Mesendoderm (in vitro differentiated cells): ENCODE data around the gene PLCG2.

ENCODE experiments used
- DNase-seq: peaks from one replicate; pipeline ENCODE4 v3.0.0; 2013
- H2AK5ac ChIP-seq: 2 replicates; pipeline ENCODE4 v1.6.1; 2013; ENCODE audit warnings: low read length, inconsistent platforms
- H2BK120ac ChIP-seq: 2 replicates; pipeline ENCODE4 v1.6.1; 2013; ENCODE audit warnings: low read depth, mild to moderate bottlenecking, low read length, moderate library complexity, mixed read lengths
- H2BK15ac ChIP-seq: replicated peaks from 2 replicates; pipeline ENCODE4 v1.6.1; 2013; ENCODE audit warnings: low read depth, mild to moderate bottlenecking, moderate library complexity
- H2BK5ac ChIP-seq: 2 replicates; pipeline ENCODE4 v1.6.1; 2013; ENCODE audit warnings: low read length, inconsistent platforms
- H3K18ac ChIP-seq: 2 replicates; pipeline ENCODE4 v1.6.1; 2013; ENCODE audit warnings: mild to moderate bottlenecking, low read length, mixed read lengths
- H3K23ac ChIP-seq: one replicate; pipeline ENCODE4 v1.6.1; 2013; ENCODE audit warnings: low read length
- H3K27ac ChIP-seq: 2 replicates; pipeline ENCODE4 v1.5.1; 2013; ENCODE audit warnings: low read depth, mild to moderate bottlenecking, inconsistent platforms, low read length, moderate library complexity
- H3K27me3 ChIP-seq: 2 replicates; pipeline ENCODE4 v1.6.1; 2013; ENCODE audit warnings: low read length, control low read depth, mild to moderate bottlenecking, inconsistent platforms; ENCODE audit not compliant: insufficient read depth, poor library complexity
- H3K36me3 ChIP-seq: 2 replicates; pipeline ENCODE4 v1.6.1; 2013; ENCODE audit warnings: low read length, inconsistent platforms; ENCODE audit not compliant: control insufficient read depth, insufficient read depth
- H3K4ac ChIP-seq: one replicate; pipeline ENCODE4 v1.6.1; 2013; ENCODE audit warnings: low read depth, mild to moderate bottlenecking, low read length, moderate library complexity
- H3K4me1 ChIP-seq: 2 replicates; pipeline ENCODE4 v1.6.1; 2013; ENCODE audit warnings: low read depth, low read length, inconsistent platforms; ENCODE audit not compliant: control insufficient read depth
- H3K4me2 ChIP-seq: 2 replicates; pipeline ENCODE4 v1.6.1; 2013; ENCODE audit warnings: low read length
- H3K4me3 ChIP-seq: 2 replicates; pipeline ENCODE4 v1.5.1; 2013; ENCODE audit warnings: mild to moderate bottlenecking, low read length
- H3K56ac ChIP-seq: one replicate; pipeline ENCODE4 v1.6.1; 2013; ENCODE audit warnings: low read length
- H3K79me1 ChIP-seq: 2 replicates; pipeline ENCODE4 v1.6.1; 2013; ENCODE audit warnings: low read length, inconsistent platforms
- H3K79me2 ChIP-seq: 2 replicates; pipeline ENCODE4 v1.6.1; 2013; ENCODE audit warnings: mild to moderate bottlenecking, low read length; ENCODE audit not compliant: control insufficient read depth, insufficient read depth
- H3K9ac ChIP-seq: 2 replicates; pipeline ENCODE4 v1.6.1; 2013; ENCODE audit warnings: low read length, inconsistent platforms
- H4K5ac ChIP-seq: one replicate; pipeline ENCODE4 v1.6.1; 2013; ENCODE audit warnings: low read length
- H4K8ac ChIP-seq: one replicate; pipeline ENCODE4 v1.6.1; 2013; ENCODE audit warnings: low read depth, mild to moderate bottlenecking, control low read depth, low read length, moderate library complexity
- WGBS: extraction: QIAGEN DNeasy Blood & Tissue Kit; methylation state at CpG from one replicate; pipeline ENCODE4 v1.1.7; 2013; ENCODE audit warnings: low lambda C conversion rate, missing lambda C conversion rate; ENCODE audit not compliant: insufficient coverage; ENCODE audit errors: extremely low coverage; 5-methylcytosine and 5-hydroxymethylcytosine counted together

Gene PLCG2

GRCh38 chr16:82010649-82011048, 231.6 kb downstream of the PLCG2 start:
- Histone ChIP-seq H3K56ac (no peak overlapping the region), H3K4me2 (no peak overlapping the region), H2AK5ac (no peak overlapping the region), H3K18ac (no peak overlapping the region), H3K4me1 (no peaks in the 10 kb centered on the region), H3K23ac (no peak overlapping the region), H2BK15ac (no peak overlapping the region), H2BK5ac (no peak overlapping the region), H4K5ac (no peak overlapping the region), H3K4ac (no peak overlapping the region), H3K27me3 (no peaks in the 10 kb centered on the region), H3K79me1 (no peaks in the 10 kb centered on the region), H3K79me2 (no peaks in the 10 kb centered on the region), H3K9ac (no peak overlapping the region), H3K36me3 (no peaks in the 10 kb centered on the region), H4K8ac (no peak overlapping the region), H3K4me3 (no peak overlapping the region), H3K27ac (no peak overlapping the region), H2BK120ac (no peak overlapping the region)
- DNase-seq, result no peak
- no CpG with 5 or more reads among the region's 8 CpGs for WGBS

DNA sequence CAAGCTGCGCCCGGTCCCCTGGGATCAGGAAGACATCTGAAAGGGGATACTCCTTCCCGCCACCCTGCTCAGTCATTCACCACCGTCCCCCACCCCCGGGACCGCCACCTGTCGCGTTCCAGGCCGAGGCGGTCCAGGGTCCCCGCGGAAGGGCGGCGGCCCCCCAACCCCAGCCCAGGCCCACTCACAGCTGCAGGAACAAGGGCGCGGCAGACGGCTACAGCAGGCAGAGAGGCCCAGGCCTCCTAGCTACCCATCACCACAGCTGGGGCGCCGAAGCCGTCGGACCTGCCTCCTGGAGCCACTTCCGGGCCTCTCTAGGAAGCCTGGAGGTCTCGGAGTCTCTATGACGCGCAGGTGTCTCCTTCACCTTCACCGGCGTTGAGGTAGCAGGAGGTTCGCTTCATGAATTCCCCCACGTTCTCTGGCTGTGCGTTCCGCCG, 232.1 kb downstream of the PLCG2 start, which contains the start of gene SDR42E1:
Gene SDR42E1 (minus strand): TSS at position 272 of the 443 bp plus-strand sequence. CDS start 10,612 bp downstream, outside the sequence.
- Histone ChIP-seq H3K79me1 (no peaks in the 10 kb centered on the region), H3K4ac (no peak within 1 kb of the TSS), H2BK120ac (no peak within 1 kb of the TSS), H2BK15ac (no peak within 1 kb of the TSS), H3K79me2 (no peaks in the 10 kb centered on the region), H3K23ac (no peak within 1 kb of the TSS), H2AK5ac (no peak within 1 kb of the TSS), H3K27me3 (no peaks in the 10 kb centered on the region), H4K8ac (no peak within 1 kb of the TSS), H3K9ac (no peak within 1 kb of the TSS), H3K56ac (no peak within 1 kb of the TSS), H4K5ac (no peak within 1 kb of the TSS), H3K36me3 (no peaks in the 10 kb centered on the region), H3K4me2 (no peak within 1 kb of the TSS), H3K18ac (no peak within 1 kb of the TSS), H2BK5ac (no peak within 1 kb of the TSS), H3K27ac (no peak within 1 kb of the TSS), H3K4me1 (no peaks in the 10 kb centered on the region), H3K4me3 (no peak within 1 kb of the TSS)
- peak; percentile 38 for DNase-seq
- no CpG with 5 or more reads among the region's 32 CpGs for WGBS
